Left lung (tissue), 10 donors: ENCODE data around the gene IKZF3. TPM values are rescaled to one million over a fixed set of nuclear protein-coding genes. Genes with fewer than 3 reads are reported as not detected.
"Not testable (repeated sequence)": the region's sequence is repeated elsewhere in the genome, so short reads cannot be mapped to it uniquely, and the experiment has no call there.

Experiments
- ATAC-seq: fragments of 200-7000 bp; cut with Tn5 transposase; one replicate; pipeline ENCODE4 v1.9.1; 2020; ENCODE audit warnings: moderate library complexity
- DNase-seq, 4 donors: peaks; one replicate each; pipeline ENCODE4 v3.0.0-alpha.2; 2013 to 2020
- H3K27ac ChIP-seq, 2 donors: fragments of 200-600 bp; sonication (generic) in 1 of 2; one replicate each; pipeline versions ENCODE4 v1.5.0 to v1.8.0; 2020 to 2021
- H3K27me3 ChIP-seq, 2 donors: fragments of 200-600 bp; sonication (generic) in 1 of 2; one replicate each; pipeline versions ENCODE4 v1.5.0 to v1.8.0; 2020 to 2021
- H3K36me3 ChIP-seq, 2 donors: fragments of 200-600 bp; sonication (generic) in 1 of 2; one replicate each; pipeline versions ENCODE4 v1.5.0 to v1.8.0; 2020 to 2021
- H3K4me1 ChIP-seq, 2 donors: fragments of 200-600 bp; one replicate each; pipeline ENCODE4 v1.8.0; 2021
- H3K4me3 ChIP-seq, 2 donors: fragments of 200-600 bp; sonication (generic) in 1 of 2; one replicate each; pipeline versions ENCODE4 v1.5.0 to v1.8.0; 2020 to 2021; ENCODE audit warnings: mild to moderate bottlenecking in 1 of 2
- H3K9me3 ChIP-seq, 2 donors: fragments of 200-600 bp; sonication (generic) in 1 of 2; one replicate each; pipeline versions ENCODE4 v1.5.0 to v1.8.0; 2020 to 2021
- CTCF ChIP-seq, 2 donors: fragments of 200-600 bp; sonication (generic) in 1 of 2; IDR thresholded peaks; one replicate each; pipeline versions ENCODE4 v1.5.0 to v1.8.0; 2021; ENCODE audit warnings: antibody characterized with exemption in 2 of 2
- intact Hi-C, 2 donors: fragments of 100-400 bp; cut with DNase I; formaldehyde crosslinking; loops; one replicate each; pipeline versions ENCODE4 v1.11.2 to v1.14.2; 2022
- polyA plus RNA-seq, 6 donors: library from polyadenylated mRNA; unstranded; fragments of 120-200 nt; gene quantifications; one replicate each; pipeline ENCODE4 v1.2.1, GENCODE V29; 2013; ENCODE audit not compliant: insufficient read length in 6 of 6
- total RNA-seq, 2 donors: library from RNA; stranded (reverse); fragmentation: NEBNext Ultra II Directional; extraction: Animal tissue kit (Norgen Biotek cat#: 25700); gene quantifications; one replicate each; pipeline ENCODE4 v1.2.1, GENCODE V29; 2021
- donor health status: DM: no; HTN: yes; CAD: no.
- donor health status: DM: no; HTN: no; CAD: no.

The IKZF3 gene
- total and polyA plus RNA-seq, 8 donors: 1.2 to 6.6 (median 1.7) TPM

GRCh38 chr17:39730095-39730921 is 133.8 kb downstream of the IKZF3 start, which contains the start of gene MIEN1:
MIEN1 (minus strand) TSS chr17:39730532; CDS start chr17:39730495, 37 bp downstream.
- peak; percentile 83 to 98 (median 92) for DNase-seq
- intact Hi-C loops: loop anchor here in 1 of 2 donors (10.0 kb wide), 1 partner anchor 96 kb away; the partner anchor contains the start of gene STARD3
- ATAC-seq: peak; percentile 98
- Histone ChIP-seq H3K4me1 (peaks cover 6 to 18% of the 10 kb centered on the region in 2 donors), H3K9me3 (no peaks in the 10 kb centered on the region), H3K36me3 (peaks cover 0 to 39% of the 10 kb centered on the region in 2 donors), H3K27me3 (peaks cover 0 to 5% of the 10 kb centered on the region in 2 donors), H3K27ac (peak within 1 kb of the TSS; percentile 89 to 93), H3K4me3 (peak within 1 kb of the TSS; percentile 75 to 78)
- peak; percentile 89 to 93 for TF ChIP-seq CTCF (IDR thresholded peaks at IDR 0.05)

GRCh38 chr17:39729280-39729851 is 134.7 kb downstream of the IKZF3 start:
- Histone ChIP-seq H3K27me3 (no peaks in the 10 kb centered on the region), H3K27ac (peak overlapping the region; percentile 89 to 93), H3K4me3 (peak overlapping the region; percentile 75 to 78), H3K36me3 (peaks cover 0 to 48% of the 10 kb centered on the region in 2 donors), H3K9me3 (no peaks in the 10 kb centered on the region), H3K4me1 (peaks cover 6 to 18% of the 10 kb centered on the region in 2 donors)
- intact Hi-C loops: no loop called here
- ATAC-seq: no peak
- DNase-seq: no peak
- TF ChIP-seq CTCF (IDR thresholded peaks at IDR 0.05): no peak

GRCh38 chr17:39727556-39727955 is 136.6 kb downstream of the IKZF3 start:
- Histone ChIP-seq H3K4me1 (peaks cover 6 to 18% of the 10 kb centered on the region in 2 donors), H3K9me3 (no peaks in the 10 kb centered on the region), H3K27ac (no peak overlapping the region), H3K4me3 (no peak overlapping the region), H3K36me3 (peaks cover 0 to 52% of the 10 kb centered on the region in 2 donors), H3K27me3 (no peaks in the 10 kb centered on the region)
- TF ChIP-seq CTCF (IDR thresholded peaks at IDR 0.05): no peak
- intact Hi-C loops: no loop called here
- DNase-seq (no peak), ATAC-seq (no peak)

- Histone ChIP-seq H3K27me3 (no peaks in the 10 kb centered on the region), H3K4me3 (no peak overlapping the region), H3K9me3 (no peaks in the 10 kb centered on the region), H3K27ac (no peak overlapping the region), H3K4me1 (peaks cover 6 to 18% of the 10 kb centered on the region in 2 donors), H3K36me3 (peaks cover 0 to 52% of the 10 kb centered on the region in 2 donors)
- DNase-seq: no peak
- TF ChIP-seq CTCF (IDR thresholded peaks at IDR 0.05): no peak
- intact Hi-C loops: no loop called here
- ATAC-seq: no peak
Observed at GRCh38 chr17:39726617-39727016, 137.5 kb downstream of the IKZF3 start.

GRCh38 chr17:39725923-39726322 is 138.2 kb downstream of the IKZF3 start:
- H3K36me3 ChIP-seq: peaks cover 0 to 52% of the 10 kb centered on the region in 2 donors
- H3K4me3 ChIP-seq, H3K9me3 ChIP-seq, DNase-seq, H3K27ac ChIP-seq, ATAC-seq, H3K27me3 ChIP-seq, intact Hi-C loops: not testable (repeated sequence)
- peaks cover 6 to 17% of the 10 kb centered on the region in 2 donors for H3K4me1 ChIP-seq
